Central memory CD8-positive, alpha-beta T cell (primary cell): ENCODE data around the gene LIPE.
A peak's percentile ranks its signal among the peaks of the same experiment; 100 is the strongest.

Experiments used
- ATAC-seq: fragments of 150-1000 bp; cut with Tn5 transposase; replicated peaks from 2 replicates; pipeline ENCODE4 v1.10.0; 2022; ENCODE audit warnings: mild to moderate bottlenecking, moderate FRiP score, moderate number of reproducible peaks; ENCODE audit not compliant: poor library complexity, severe bottlenecking; ENCODE audit errors: extremely low read depth
- DNase-seq, 2 donors: peaks; one replicate each; pipeline ENCODE4 v3.0.0; 2021; ENCODE audit warnings: low spot score in 2 of 2
- H3K27ac Mint-ChIP-seq: one replicate; pipeline ENCODE4 v1.8.0; 2022; ENCODE audit warnings: low read depth, mild to moderate bottlenecking, moderate library complexity, mixed read lengths
- H3K27me3 Mint-ChIP-seq: one replicate; pipeline ENCODE4 v1.8.0; 2022; ENCODE audit warnings: mixed read lengths
- H3K36me3 Mint-ChIP-seq: one replicate; pipeline ENCODE4 v1.8.0; 2022; ENCODE audit warnings: mild to moderate bottlenecking, moderate library complexity, mixed read lengths; ENCODE audit not compliant: insufficient read depth
- H3K4me1 Mint-ChIP-seq: one replicate; pipeline ENCODE4 v1.8.0; 2022; ENCODE audit warnings: mixed read lengths
- H3K4me3 Mint-ChIP-seq: one replicate; pipeline ENCODE4 v1.8.0; 2022; ENCODE audit warnings: mild to moderate bottlenecking, moderate library complexity, mixed read lengths
- H3K9me3 Mint-ChIP-seq: one replicate; pipeline ENCODE4 v1.8.0; 2022; ENCODE audit warnings: mixed read lengths

LIPE gene

GRCh38 chr19:42366673-42367072, 60.5 kb downstream of the LIPE start:
- no peaks in the 10 kb centered on the region for H3K9me3 Mint-ChIP-seq
- no peak overlapping the region for H3K4me3 Mint-ChIP-seq
- H3K27ac Mint-ChIP-seq: no peak overlapping the region

DNA sequence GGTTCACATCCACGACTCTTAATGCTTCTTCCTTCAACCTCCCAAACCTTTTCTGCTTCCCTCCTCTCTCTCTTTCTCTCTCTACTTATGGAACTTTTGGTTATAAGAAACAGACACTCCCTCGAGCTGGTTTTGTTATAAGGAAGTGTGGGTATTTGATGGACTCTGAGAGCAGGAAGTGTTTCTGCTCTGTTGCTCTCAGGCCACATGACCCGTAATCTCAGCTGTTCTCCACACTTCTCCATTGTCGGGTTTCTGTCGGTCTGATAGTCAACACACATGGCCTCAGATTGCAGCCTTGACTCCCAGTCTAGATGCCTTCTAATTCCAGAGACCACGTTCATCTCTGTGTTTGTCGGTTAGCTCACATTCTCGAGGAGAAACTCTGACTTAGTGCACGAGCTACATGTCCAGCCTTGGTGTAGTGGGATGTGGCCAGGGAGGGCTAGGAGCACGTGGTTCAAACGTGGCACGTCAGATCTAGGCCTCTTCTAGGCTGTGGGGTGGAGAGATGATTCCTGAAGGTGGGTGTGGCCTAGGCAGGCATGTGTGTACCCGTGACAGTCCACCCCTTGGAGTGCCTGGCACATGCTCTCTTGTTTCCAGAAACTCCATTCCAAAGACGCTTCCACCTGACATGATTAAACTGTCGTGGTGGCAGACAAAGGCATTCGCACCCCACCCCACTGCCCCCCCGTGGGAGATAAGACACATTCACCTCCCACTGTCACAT, 63.4 kb downstream of the LIPE start:
- ATAC-seq (no peak), DNase-seq (no peak)
- peaks cover 7% of the 10 kb centered on the region for H3K4me1 Mint-ChIP-seq
- no peak overlapping the region for H3K4me3 Mint-ChIP-seq
- H3K27ac Mint-ChIP-seq: no peak overlapping the region
- H3K27me3 Mint-ChIP-seq: no peaks in the 10 kb centered on the region
- H3K36me3 Mint-ChIP-seq: peaks cover 2% of the 10 kb centered on the region
- no peaks in the 10 kb centered on the region for H3K9me3 Mint-ChIP-seq

More at GRCh38 chr19:42366673-42367072, 60.5 kb downstream of the LIPE start:
- Mint-ChIP-seq H3K4me1 (peaks cover 7% of the 10 kb centered on the region), H3K27me3 (no peaks in the 10 kb centered on the region), H3K36me3 (peaks cover 2% of the 10 kb centered on the region)
- no peak for DNase-seq
- ATAC-seq: no peak

- ATAC-seq: no peak
- no peak for DNase-seq
- H3K4me1 Mint-ChIP-seq: peaks cover 7% of the 10 kb centered on the region
- H3K36me3 Mint-ChIP-seq: peaks cover 2% of the 10 kb centered on the region
- H3K9me3 Mint-ChIP-seq: no peaks in the 10 kb centered on the region
- no peaks in the 10 kb centered on the region for H3K27me3 Mint-ChIP-seq
- H3K27ac Mint-ChIP-seq: no peak overlapping the region
- H3K4me3 Mint-ChIP-seq: no peak overlapping the region
These were observed 64.2 kb downstream of the LIPE start for GRCh38 chr19:42362891-42363440.

DNA sequence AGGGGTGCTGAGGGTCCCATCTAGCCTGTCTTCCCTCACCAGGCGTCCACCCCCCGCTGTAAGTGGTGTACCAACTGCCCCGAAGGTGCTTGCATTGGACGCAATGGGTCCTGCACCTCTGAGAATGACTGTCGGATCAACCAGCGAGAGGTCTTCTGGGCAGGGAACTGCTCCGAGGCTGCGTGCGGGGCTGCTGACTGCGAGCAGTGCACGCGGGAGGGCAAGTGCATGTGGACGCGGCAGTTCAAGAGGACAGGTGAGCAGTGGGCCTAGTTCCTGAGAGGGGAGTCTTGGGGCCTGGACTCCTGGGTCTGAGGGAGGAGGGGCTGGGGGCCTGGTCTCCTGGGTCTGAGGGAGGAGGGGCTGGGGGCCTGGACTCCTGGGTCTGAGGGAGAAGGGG, 64.8 kb downstream of the LIPE start:
- ATAC-seq (no peak), DNase-seq (no peak)
- peaks cover 2% of the 10 kb centered on the region for H3K36me3 Mint-ChIP-seq
- H3K4me1 Mint-ChIP-seq: peaks cover 7% of the 10 kb centered on the region
- no peak overlapping the region for H3K4me3 Mint-ChIP-seq
- no peak overlapping the region for H3K27ac Mint-ChIP-seq
- no peaks in the 10 kb centered on the region for H3K27me3 Mint-ChIP-seq
- H3K9me3 Mint-ChIP-seq: no peaks in the 10 kb centered on the region

DNA sequence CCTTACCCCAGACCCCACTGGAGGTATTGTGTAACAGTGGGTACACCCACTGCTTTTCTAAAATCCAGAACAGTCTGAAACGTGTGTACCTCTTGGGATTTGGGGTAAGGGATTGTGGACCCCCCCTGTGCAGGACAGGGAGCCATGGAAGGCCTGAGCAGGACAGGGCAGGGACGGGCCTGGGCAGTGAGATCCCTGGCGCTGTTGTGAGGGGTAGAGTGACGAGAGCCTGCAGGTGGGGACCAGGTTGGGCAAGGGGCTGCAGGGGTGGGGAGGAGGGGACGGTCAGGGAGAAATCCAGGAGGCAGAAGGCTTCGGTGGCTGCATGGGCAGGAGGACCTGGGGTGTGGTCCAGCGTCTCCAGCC, 65.7 kb downstream of the LIPE start:
- Mint-ChIP-seq H3K27me3 (no peaks in the 10 kb centered on the region), H3K27ac (no peak overlapping the region), H3K36me3 (peaks cover 2% of the 10 kb centered on the region), H3K4me1 (peaks cover 7% of the 10 kb centered on the region), H3K4me3 (no peak overlapping the region), H3K9me3 (no peaks in the 10 kb centered on the region)
- DNase-seq (no peak), ATAC-seq (no peak)

DNA sequence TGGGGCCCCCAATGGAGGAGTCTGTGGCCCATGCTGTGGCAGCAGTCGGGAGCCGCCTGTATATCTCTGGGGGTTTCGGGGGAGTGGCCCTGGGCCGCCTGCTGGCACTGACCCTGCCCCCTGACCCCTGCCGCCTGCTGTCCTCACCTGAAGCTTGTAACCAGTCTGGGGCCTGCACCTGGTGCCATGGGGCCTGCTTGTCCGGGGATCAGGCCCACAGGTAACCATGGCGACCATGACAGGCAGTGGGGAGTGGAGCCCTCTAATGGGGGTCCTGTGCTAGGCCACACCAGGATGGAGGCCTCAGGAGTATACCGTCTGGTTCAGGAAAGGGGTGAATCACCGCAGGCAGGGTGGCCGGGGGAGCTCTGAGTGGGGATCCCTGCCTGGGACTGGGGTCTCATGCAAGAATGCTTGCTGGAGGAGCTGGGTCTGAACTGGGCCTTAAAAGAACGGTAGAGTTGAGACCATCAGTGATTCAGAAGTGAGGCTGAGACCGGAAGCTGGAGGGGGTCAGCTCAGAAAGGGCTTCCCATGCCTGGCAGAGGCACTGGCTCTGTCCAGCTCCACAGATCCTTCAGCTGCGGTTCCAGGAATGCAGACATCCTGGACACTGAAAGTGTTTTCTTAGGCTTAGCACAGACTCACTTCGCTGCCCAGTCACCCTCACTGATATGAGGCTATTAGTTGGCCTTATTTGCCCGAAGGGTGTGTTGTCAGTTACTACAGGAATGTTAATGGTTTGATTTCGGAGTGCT, 66.2 kb downstream of the LIPE start:
- no peak for DNase-seq

GRCh38 chr19:42357290-42357689, 69.9 kb downstream of the LIPE start:
- no peaks in the 10 kb centered on the region for H3K9me3 Mint-ChIP-seq
- DNase-seq (no peak), ATAC-seq (no peak)
- no peak overlapping the region for H3K27ac Mint-ChIP-seq
- no peaks in the 10 kb centered on the region for H3K4me1 Mint-ChIP-seq
- no peaks in the 10 kb centered on the region for H3K27me3 Mint-ChIP-seq
- no peak overlapping the region for H3K4me3 Mint-ChIP-seq
- no peaks in the 10 kb centered on the region for H3K36me3 Mint-ChIP-seq

More for the DNA sequence above, 66.2 kb downstream of the LIPE start:
- Mint-ChIP-seq H3K36me3 (peaks cover 2% of the 10 kb centered on the region), H3K27ac (no peak overlapping the region), H3K27me3 (no peaks in the 10 kb centered on the region), H3K9me3 (no peaks in the 10 kb centered on the region), H3K4me1 (peaks cover 7% of the 10 kb centered on the region), H3K4me3 (no peak overlapping the region)
- no peak for ATAC-seq

GRCh38 chr19:42356686-42357085, 70.5 kb downstream of the LIPE start:
- H3K27me3 Mint-ChIP-seq: no peaks in the 10 kb centered on the region
- no peak overlapping the region for H3K4me3 Mint-ChIP-seq
- no peak overlapping the region for H3K27ac Mint-ChIP-seq
- H3K36me3 Mint-ChIP-seq: no peaks in the 10 kb centered on the region
- ATAC-seq (no peak), DNase-seq (no peak)
- no peaks in the 10 kb centered on the region for H3K9me3 Mint-ChIP-seq
- no peaks in the 10 kb centered on the region for H3K4me1 Mint-ChIP-seq

DNA sequence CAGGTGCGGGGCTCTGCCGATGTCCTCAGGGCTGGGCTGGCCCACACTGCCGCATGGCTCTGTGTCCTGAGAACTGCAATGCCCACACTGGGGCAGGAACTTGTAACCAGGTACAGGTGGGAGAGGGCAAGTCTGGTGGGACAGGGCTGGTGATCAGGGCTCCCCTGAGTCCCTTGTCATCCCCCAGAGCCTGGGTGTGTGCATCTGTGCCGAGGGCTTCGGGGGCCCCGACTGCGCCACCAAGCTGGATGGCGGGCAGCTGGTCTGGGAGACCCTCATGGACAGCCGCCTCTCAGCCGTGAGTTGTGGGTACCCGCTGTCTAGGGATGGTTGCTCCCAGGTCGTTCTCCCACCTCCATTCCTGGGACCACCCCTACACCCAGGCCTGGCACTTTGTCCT, 71.3 kb downstream of the LIPE start:
- H3K36me3 Mint-ChIP-seq: no peaks in the 10 kb centered on the region
- no peak for DNase-seq
- H3K9me3 Mint-ChIP-seq: no peaks in the 10 kb centered on the region

GRCh38 chr19:42353341-42354015, 73.7 kb downstream of the LIPE start:
- H3K36me3 Mint-ChIP-seq: no peaks in the 10 kb centered on the region

More for the DNA sequence above, 71.3 kb downstream of the LIPE start:
- H3K4me3 Mint-ChIP-seq: no peak overlapping the region
- no peak for ATAC-seq
- no peak overlapping the region for H3K27ac Mint-ChIP-seq
- no peaks in the 10 kb centered on the region for H3K27me3 Mint-ChIP-seq
- H3K4me1 Mint-ChIP-seq: no peaks in the 10 kb centered on the region

GRCh38 chr19:42352301-42353259, 74.6 kb downstream of the LIPE start:
- Mint-ChIP-seq H3K4me3 (no peak overlapping the region), H3K4me1 (no peaks in the 10 kb centered on the region), H3K27ac (no peak overlapping the region), H3K9me3 (no peaks in the 10 kb centered on the region), H3K27me3 (no peaks in the 10 kb centered on the region), H3K36me3 (no peaks in the 10 kb centered on the region)
- DNase-seq (no peak), ATAC-seq (peak; percentile 40)

More at GRCh38 chr19:42353341-42354015, 73.7 kb downstream of the LIPE start:
- ATAC-seq (no peak), DNase-seq (no peak)
- no peaks in the 10 kb centered on the region for H3K27me3 Mint-ChIP-seq
- no peak overlapping the region for H3K4me3 Mint-ChIP-seq
- no peak overlapping the region for H3K27ac Mint-ChIP-seq
- H3K9me3 Mint-ChIP-seq: no peaks in the 10 kb centered on the region
- no peaks in the 10 kb centered on the region for H3K4me1 Mint-ChIP-seq
